NCI-H526 treated with DMSO at 0.1 percent for 48 hours (cell line): ENCODE results near the gene ERCC6.

Source experiments
- DNase-seq: peaks from one replicate; lab custom pipeline; 2025; lab: John Stamatoyannopoulos, UW

Gene ERCC6

DNA sequence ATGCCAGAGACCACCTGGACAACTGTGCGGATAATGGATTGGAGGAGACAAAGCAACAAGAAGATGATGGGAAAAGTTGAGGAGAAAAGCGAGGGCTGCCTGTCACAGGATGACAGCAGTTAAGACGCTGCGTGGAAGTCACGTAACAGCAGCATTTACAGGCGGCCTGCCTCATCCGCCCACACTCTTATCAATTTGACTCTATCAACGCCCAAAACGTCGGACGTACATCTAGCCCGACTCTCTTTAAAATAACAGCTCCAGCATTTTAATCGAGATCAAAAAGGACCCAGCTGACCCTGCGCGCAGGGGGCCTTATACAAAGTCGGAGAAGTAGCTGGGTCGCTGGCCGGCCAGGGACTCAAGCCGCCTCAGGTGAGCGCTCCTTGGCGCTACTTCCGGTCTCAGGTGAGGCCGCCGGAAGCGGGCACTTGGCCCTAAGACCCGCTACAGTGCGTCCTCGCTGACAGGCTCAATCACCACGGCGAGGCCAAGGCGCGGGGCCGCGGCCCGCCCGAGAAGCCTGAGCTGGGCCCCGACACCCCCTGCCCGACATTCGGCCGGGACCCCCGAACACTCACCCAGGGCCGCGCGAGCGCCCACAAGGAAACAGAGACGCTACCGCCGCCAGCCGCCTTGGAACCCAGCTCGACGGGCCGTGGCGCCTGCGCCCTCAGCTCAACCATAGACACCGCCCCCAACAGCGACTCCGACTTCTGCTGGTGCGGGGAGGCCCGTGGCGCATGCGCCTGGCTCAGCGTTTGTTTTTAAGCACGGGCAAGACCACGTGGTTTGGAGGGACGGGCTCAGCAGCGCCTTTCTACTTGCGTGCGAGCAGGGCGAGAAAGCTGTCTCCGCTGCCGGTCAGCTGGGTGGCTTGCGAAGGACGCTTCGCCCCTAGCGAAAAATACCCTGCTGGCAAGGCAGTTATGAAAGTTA is at the start of gene ERCC6:
Gene ERCC6 (minus strand): TSS at position 741 of the 939 bp plus-strand sequence.
- peak; percentile 85 for DNase-seq

DNA sequence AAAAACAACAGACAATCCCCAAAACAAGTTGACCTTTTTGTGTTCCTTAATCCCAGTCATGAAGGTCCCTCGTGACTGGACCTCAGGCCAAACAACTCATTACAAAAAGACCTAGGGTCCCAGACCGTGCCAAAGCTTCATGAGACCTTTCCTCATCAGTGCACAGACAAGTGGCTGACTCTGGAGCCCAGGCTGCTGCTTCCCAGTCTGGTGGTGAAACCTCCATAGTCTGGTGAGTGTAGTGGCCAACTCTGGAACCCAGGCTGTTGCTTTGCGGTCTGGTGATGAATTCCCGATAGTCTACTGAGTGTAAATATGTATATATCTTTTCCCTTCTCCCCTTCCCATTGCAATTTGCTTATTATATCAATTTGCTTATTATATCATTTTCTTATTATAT is 49.1 kb upstream of the ERCC6 start:
- no peak for DNase-seq

DNA sequence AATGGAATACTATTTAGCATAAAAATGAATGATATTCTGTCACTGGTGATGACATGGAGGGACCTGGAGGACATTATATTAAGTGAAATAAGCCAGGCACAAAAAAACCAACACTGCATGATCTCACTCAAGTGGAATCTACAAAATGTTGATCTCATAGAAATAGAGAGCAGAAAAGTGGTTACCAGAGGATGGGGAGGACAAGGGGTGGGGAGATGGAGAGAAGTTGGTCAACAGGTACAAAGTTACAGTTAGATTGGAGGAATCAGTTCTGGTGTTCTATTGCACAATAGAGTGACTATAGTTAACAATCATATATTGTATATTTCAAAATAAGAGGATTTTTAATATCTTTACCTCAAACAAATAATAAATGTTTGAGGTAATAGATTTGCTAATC is 46.5 kb upstream of the ERCC6 start:
- no peak for DNase-seq

DNA sequence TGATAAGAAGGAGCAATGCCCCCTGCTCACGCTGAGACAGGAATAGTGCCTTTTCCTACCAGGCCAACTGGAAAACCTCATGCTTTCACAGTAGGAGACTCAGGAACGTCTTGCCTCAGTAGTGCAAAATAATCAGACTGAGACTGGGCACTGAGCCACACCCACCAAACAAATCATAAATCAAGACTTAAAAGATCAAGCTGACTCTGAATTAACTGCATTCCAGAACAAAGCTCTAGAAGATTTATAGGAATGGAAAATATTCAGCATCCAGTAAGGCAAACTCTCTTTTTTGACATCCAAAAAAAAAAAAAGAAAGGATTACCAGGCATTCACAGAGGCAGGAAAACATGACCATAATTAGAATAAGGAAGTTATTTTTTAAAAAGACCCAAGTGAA is 40.7 kb upstream of the ERCC6 start:
- DNase-seq: no peak

DNA sequence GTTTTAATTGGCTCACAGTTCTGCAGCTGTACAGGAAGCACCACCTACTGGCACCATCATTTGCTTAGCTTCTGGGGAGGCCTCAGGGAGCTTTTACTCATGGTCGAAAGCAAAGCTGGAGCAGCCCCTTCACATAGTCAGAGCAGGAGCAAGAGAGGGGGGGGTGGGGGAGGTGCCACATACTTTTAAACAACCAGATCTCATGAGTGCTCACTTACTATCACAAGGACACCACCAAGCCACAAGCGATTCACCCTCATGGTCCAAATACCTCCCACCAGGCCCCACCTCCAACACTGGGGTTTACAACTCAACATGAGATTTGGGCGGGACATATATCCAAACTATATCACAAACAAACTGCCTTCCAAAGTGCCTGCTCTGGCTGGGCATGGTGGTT is 39.5 kb upstream of the ERCC6 start:
- no peak for DNase-seq

DNA sequence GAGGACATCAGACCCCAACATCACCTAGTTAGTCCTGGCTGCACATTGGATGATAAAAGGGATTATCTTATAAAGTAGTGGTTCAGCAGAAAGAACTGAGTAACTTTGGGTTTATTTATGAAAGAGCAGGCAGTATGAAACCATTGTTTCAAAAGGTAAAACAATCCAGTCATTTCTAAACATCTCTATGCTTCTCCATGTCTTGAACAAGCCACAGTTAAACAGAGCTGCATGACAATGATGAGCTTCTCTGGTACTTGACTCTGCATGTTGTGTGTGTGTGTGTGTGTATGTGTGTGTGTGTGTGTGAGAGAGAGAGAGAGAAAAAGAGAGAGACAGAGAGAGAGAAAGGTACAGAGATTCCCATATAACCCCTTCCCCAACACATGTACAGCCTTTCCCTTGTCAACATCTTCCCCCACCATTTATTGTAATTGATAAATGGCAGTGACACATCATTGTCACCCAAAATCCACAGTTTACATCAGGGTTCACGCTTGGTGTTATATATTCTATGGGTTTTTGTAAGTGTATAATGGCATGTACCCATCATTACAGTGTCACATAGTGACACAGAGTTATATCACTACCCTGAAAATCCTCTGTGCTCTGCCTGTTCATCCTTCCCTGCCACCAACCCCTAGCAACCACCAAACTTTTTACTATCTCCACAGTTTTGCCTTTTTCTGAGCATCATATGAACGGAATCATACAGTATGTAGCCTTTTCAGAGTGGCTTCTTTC is 38.4 kb upstream of the ERCC6 start:
- DNase-seq: no peak

DNA sequence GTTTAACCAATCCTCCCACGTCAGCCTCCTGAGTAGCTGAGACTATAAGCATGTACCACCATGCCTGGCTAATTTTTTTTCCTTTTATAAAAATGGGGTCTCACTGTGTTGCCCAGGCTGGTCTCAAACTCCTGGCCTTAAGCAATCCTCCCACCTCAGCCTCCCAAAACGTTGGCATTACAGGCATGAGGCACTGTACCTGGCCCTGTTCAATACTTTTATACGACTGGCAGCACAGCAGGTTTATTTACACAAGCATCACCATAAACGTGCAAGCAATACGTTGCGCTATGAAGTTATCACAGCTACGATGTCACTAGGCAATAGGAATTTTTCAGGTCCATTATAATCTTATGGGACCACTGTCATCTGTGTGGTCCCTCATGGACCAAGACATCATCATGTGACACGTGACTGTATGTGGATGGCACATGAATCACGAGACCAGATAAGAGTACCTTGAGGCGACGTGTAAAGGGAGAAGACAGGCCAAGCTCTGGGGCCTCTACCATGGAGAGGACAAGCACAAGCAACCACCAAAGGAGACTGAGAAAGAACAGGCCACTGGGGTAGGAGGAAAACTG is 36.7 kb upstream of the ERCC6 start:
- no peak for DNase-seq

DNA sequence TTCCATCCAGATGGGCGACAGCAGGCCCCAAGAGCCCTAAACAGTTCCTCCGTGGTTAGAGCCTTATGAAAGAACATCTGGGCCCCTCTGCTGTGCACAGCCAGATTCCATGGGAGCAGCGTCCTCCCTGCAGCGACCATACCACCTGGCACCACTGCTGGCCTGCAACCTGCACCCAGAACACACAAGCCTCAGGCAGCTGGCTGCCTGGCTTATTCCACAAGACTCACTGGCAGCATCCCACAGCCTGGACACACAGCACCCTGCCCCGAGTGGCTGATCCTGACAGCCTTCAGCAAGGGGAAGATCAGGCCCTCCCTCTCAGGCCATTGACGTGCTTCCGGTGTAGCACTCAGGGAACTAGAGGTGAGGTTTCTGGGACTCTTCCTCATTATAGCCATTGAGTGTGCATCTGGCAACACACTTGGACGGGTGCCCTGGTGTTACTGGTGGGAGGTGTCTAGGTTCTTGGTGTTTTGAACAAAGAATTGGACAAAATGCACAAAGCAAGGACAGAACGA is 33.7 kb upstream of the ERCC6 start:
- DNase-seq: no peak

DNA sequence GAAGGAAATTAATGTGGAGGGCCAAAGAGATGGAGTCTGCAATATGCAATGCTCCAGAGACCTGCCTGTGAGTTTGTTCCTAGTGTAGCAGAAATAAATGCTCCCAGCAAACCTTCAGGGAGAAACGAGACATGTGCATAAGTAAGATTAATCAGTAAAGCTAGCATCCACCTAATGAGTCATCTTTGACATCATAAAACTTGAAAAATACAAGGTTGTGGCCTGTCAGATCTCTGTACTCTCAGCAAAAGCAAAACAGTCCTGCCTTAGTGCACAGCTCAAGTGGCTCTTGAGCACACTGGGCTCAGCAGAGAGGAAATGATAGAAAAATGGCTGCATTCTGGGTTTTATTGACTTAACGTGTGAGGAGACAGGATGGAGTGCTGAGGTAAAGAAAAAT is 32.5 kb upstream of the ERCC6 start:
- no peak for DNase-seq

DNA sequence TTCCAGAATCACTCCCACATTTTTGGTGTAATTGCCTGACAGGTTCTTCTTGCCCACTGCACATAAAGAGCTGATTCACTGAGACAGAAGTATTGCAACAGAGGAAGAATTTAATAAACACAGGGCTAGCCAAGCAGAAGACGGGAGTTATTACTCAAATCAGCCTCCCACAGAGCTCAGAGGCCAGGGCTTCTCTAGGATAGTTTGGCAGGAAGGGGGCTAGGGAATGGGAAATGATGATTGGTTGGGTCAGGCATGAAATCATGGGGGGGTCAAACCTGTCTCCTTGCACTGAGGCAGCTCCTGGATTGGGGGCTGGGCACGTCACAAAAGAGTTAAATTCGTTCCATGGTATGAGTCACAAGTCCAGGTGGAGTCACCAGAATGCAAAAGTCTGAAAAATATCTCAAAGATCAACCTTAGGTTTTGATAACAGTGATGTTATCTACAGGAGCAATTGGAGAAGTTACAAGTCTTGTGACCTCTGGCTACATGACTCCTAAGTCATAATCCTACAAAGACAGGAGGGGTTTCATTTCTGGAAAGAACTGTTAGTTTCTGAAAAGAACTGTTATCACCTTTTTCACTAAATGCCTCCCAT is 30.2 kb upstream of the ERCC6 start:
- DNase-seq: no peak

DNA sequence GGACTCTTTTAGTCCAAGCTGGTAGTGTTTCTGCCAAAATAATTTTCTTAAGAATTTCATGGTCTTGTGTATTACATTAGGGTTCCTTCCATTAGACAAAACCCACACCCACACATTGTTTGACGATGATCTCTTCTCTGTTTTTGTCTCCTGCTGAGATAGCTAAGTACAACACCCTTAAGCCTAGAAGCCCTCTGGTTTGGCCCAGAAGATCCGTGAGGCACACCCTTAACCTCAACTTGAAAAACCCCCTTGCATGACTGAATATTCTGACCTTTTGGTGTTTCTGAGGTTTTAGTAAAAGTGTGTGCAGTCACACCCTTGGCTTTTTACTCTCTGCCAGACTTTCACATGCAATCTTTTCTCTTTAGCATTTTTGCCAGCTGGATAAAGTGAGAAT is 29.3 kb upstream of the ERCC6 start:
- no peak for DNase-seq

DNA sequence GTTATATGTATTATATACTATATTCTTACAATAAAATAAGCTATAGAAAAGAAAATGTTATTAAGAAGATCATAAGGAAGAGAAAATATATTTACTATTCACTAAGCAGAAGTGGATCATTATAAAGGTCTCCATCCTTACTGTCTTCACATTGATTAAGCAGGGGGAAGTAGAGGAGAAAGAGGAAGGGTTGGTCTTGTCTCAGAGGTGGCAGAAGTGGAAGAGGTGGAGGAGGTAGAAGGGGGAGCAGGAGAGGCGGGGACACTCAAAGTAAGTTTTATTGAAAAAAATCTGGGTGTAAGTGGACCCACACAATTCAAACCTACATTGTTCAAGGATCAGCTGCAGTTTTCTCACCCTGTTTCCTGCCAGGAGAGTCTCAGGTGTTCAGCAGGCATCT is 28.9 kb upstream of the ERCC6 start:
- DNase-seq: no peak

DNA sequence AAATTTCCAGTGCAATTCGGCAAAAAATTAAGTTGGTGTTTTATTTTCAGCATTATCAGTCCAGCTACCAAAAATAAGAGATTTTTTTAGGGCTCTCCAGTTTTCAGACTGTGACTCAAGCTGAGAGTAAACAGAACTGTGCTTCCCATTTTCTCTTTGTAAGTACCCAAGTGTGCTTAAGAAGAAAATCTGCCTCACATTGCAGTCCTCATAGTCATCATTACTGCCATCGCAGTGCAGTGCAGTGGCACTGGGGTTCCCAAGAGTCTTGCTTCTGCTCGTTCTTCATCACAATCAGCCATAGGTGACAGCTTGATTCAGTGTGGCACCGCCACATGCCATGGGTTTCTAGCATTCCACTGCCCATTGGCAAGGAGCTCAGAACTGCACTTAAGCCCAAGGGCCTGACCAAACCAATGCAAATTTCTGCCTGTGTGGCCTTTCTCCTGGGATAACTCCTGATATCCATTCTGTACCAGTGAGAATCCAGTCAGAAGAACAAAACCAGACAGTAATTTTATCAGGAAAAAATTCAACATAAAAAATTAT is 25.6 kb upstream of the ERCC6 start:
- no peak for DNase-seq

DNA sequence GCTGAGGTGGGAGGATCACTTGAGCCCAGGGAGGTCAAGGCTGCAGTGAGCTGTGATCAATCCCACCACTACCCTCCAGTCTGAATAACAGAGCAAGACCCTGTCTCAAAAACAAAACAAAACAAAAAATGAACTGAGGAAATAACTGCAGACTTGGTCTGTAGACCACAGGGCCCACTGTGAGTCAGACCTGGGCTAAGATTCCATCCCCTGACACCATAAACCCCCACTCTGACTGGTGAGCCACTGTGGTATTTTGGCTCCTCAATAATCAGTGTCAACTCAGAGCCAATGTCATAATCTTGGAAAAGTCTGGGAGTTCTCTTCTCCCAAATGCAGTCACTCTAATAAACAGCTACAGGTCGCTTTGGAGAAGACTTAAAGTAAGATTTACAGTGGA is 24.0 kb upstream of the ERCC6 start:
- no peak for DNase-seq

DNA sequence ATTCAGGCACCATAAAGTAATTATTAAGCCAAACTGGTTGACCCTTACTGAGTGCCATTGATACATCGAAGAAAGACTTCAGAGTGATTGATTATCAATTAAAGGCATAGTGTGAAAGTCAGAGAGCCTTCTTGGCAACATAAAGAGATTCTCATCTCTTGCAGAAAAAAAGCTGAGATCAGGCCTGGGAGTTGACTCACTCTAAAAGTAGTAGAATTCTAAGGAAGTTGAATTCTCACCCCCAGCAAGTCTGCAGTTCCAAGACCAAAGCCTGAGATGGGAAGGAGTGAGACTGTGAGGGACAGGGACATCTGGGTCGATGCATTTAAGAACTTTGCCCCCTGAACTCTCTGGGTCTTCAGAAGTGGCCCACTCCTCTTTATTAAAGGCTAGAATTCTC is 21.6 kb upstream of the ERCC6 start:
- no peak for DNase-seq

DNA sequence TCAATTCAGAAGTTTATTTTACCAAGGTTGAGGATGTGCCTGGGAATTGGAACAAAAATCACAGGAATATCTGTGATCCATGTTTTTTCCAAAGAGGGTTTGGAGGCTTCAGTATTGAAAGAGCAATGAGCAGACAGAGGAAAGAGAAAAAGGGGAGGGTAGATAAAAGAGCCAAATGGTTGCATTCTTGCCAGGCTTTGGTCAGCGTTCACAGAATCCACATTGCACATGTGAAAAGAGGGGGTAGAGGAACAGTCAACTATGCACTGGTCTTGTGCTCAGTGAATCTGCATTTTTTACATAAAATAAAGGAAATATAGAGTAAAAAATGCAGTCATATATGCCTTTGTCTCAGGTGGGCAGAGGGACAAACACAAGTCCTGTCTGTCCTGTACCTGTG is 20.6 kb upstream of the ERCC6 start:
- no peak for DNase-seq

DNA sequence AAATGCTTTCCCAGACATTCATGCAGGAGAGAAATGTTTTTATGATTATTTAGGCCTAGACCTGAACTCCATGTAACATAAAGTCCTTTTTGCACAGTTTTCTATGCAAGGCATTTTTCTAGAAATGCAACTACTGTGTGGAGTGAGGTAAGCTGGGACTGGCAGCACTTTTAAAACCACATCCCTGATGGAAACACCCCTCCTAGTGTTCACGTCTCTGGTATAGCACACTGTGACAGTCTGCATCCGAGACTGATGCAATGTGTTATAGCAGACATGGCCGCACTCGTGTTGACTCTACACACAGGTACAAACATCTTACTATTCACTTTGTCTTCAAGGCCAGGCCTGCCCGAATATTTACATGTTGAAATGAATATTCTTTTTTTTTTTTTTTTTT is 19.3 kb upstream of the ERCC6 start:
- no peak for DNase-seq

DNA sequence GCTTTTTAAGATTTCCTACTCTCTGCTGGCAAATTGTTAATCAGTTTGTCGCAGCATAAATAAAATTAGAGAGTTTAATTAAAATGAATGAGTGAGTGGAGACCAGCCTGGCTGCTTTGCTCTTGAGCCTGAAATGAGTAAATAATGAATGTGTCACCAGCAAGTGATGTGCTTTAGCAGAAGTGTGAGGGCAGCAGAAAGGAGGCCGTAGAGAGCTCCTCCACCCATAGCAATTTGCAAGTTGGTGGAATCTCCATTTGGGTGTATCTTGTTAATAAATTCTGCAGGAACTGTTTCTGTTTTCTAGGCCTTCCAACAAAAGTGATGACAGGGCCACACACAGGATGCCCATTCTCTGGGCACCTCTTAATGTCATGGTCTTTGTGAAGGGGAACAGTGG is 18.8 kb upstream of the ERCC6 start:
- no peak for DNase-seq

DNA sequence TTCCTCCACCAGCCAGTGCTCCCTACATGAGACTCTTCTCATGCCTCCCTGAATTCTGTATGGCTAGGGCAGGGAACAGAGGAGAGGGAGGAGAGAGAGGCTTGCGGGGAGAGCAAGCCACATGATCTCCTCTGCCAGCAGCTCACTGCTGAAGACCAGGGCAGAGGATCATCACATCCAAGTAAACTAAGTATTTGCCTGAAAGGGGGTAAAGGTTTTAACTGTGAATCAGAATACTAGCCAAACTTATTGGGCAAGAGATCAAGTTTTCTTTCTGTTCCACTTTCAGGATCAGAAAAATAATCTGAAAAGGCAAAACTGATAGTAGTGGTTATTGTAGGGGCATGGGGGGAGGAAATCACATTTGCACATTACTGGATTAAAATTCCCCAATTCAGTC is 17.8 kb upstream of the ERCC6 start:
- no peak for DNase-seq

DNA sequence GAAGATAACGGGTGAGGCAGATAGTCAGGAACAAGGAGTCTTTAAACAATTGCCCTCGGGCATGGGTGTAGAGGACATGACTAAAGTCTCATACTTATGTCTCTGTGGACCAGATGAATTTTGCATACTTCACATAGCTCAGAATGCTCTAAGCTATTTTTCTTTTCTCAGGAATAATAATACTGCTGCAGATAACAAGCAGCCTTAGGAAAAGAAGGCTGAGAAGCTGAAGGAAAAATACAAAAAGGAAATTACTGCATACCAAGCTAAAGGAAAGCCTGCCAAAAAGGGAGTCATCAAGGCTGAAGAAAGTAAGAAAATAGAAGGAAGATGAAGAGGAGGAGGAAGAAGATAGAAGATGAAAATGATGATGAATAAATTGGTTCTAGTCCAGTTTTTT is 13.4 kb upstream of the ERCC6 start:
- no peak for DNase-seq

DNA sequence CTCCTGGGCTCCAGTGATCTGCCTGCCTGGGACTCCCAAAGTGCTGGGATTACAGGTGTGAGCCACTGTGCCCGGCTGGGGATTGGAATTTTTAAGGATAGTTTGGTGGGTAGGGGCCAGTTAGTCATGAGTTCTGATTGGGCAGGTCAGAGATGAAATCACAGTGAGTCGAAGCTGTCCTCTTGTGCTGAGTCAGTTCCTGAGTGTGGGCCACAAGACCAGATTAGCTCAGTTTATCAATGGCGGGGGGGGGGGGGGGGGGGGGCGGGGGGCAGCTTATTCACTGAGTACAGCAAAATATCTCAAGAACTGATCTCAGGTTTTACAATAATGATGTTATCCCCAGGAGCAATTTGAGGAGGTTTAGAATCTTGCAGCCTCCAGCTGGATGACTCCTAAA is 11.6 kb upstream of the ERCC6 start:
- no peak for DNase-seq
